GM19035 (cell line): ENCODE measurements around the gene TNIK.
A peak's percentile ranks its signal among the peaks of the same experiment; 100 is the strongest.

Experiments used
- ATAC-seq: cut with Tn5 transposase; IDR thresholded peaks from one replicate; pipeline ENCODE4 v1.9.1; 2021; ENCODE audit not compliant: unreplicated experiment

TNIK gene

GRCh38 chr3:171200750-171201088, 259.5 kb downstream of the TNIK start:
- ATAC-seq, result no peak

- ATAC-seq, result no peak
These were observed 260.0 kb downstream of the TNIK start for GRCh38 chr3:171200052-171200749.

- ATAC-seq, result no peak
These were observed 260.8 kb downstream of the TNIK start for GRCh38 chr3:171199473-171199829.

GRCh38 chr3:171198781-171199472, 261.3 kb downstream of the TNIK start:
- ATAC-seq, result no peak

GRCh38 chr3:171195686-171196085, 264.5 kb downstream of the TNIK start:
- ATAC-seq, result no peak

- ATAC-seq, result no peak
These were observed 265.2 kb downstream of the TNIK start for GRCh38 chr3:171194965-171195364.

GRCh38 chr3:171193693-171194092, 266.5 kb downstream of the TNIK start:
- ATAC-seq, result no peak

- ATAC-seq, result no peak
These were observed 267.9 kb downstream of the TNIK start for GRCh38 chr3:171192176-171192854.

GRCh38 chr3:171190668-171191067, 269.5 kb downstream of the TNIK start:
- no peak for ATAC-seq

GRCh38 chr3:171189394-171190080, 270.7 kb downstream of the TNIK start:
- ATAC-seq, result peak; percentile 45

- peak; percentile 44 for ATAC-seq
These were observed 272.4 kb downstream of the TNIK start for GRCh38 chr3:171187706-171188290.

GRCh38 chr3:171186817-171187500, 273.2 kb downstream of the TNIK start:
- no peak for ATAC-seq

- no peak for ATAC-seq
These were observed 273.8 kb downstream of the TNIK start for GRCh38 chr3:171186383-171186782.

- no peak for ATAC-seq
These were observed 274.2 kb downstream of the TNIK start for GRCh38 chr3:171185959-171186358.

- peak; percentile 67 for ATAC-seq
These were observed 275.8 kb downstream of the TNIK start for GRCh38 chr3:171184372-171184771.

GRCh38 chr3:171183042-171183441, 277.2 kb downstream of the TNIK start:
- ATAC-seq, result no peak

GRCh38 chr3:171181907-171182690, 278.1 kb downstream of the TNIK start:
- no peak for ATAC-seq

GRCh38 chr3:171178714-171179113, 281.5 kb downstream of the TNIK start:
- ATAC-seq, result no peak

GRCh38 chr3:171177553-171177952, 282.7 kb downstream of the TNIK start:
- no peak for ATAC-seq

GRCh38 chr3:171177056-171177455, 283.1 kb downstream of the TNIK start:
- ATAC-seq, result no peak
